GM21529 (cell line): ENCODE measurements around the gene RAB3GAP1.
"Not testable (repeated sequence)": the region's sequence is repeated elsewhere in the genome, so short reads cannot be mapped to it uniquely, and the experiment has no call there.

ENCODE experiments used
- ATAC-seq: cut with Tn5 transposase; IDR thresholded peaks from one replicate; pipeline ENCODE4 v1.9.1; 2021; ENCODE audit not compliant: unreplicated experiment

Gene RAB3GAP1

DNA sequence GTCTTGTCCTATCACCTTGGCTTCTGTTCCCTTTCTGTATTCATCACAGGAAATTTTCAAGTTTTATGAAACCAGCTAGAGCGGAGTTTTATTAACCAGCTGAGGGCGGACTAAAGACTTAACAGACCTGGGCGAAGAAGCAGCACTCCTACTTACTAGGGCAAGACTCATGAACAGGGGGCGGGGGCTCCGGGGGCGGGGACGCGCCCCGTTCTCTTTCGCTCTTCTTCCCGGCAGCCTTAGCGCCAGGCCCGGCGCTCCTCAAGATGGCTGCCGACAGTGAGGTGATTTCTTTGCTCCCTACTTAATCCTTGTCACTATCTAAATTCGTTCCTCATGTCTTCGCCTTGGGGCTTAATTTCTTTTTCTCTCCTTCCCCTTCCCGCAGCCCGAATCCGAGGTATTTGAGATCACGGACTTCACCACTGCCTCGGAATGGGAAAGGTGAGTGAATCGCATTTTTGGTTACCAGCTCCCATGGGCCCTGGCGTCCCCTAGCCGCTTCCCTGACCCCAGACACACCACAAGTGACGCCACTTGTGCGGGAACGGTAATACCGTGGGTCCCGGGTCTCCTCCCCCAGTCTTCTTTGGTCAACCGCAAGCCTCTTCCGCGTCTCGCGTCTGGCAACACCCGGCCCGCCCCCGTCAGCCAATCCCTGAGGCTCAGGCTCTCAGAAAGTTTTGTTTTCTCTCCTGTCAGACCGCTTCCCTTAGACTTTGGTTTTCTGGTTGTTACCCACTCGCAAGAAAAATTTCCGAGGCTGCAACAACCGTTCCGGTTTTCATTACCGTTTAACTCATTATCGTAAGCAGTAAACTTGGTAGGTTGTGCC is at the start of gene RAB3GAP1:
Gene RAB3GAP1, plus strand, starts transcription at position 251 of the 835 bp plus-strand sequence. Its CDS starts 16 bp downstream, at position 267.
- peak; percentile 77 for ATAC-seq

DNA sequence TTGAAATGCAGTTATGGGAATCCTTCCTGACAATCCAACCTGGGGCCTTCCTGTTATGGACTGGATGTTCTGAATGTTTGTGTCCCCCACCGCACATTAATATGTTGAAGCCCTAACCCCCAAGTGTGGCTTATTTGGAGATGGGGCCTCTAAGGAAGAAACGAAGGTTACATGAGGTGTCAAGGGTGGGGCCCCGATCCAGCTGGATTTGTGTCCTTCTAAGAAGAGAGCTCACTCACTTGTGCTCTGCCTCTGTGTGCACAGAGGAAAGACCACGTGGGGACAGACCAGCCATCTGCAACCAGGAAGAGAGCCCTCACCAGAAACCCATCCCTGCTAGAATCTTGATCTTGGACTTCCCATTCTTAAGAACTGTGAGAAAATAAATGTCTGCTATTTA is 49.3 kb upstream of the RAB3GAP1 start:
- no peak for ATAC-seq

- ATAC-seq = peak; percentile 96
Measured at GRCh38 chr2:135004005-135004746, 47.9 kb upstream of the RAB3GAP1 start.

- ATAC-seq = no peak
Measured at GRCh38 chr2:135005753-135006152, 46.3 kb upstream of the RAB3GAP1 start.

- ATAC-seq = no peak
Measured at GRCh38 chr2:135009339-135009738, 42.8 kb upstream of the RAB3GAP1 start.

GRCh38 chr2:135010200-135010942 is 41.7 kb upstream of the RAB3GAP1 start:
- ATAC-seq = no peak

- no peak for ATAC-seq
Measured at GRCh38 chr2:135011633-135012032, 40.5 kb upstream of the RAB3GAP1 start.

- ATAC-seq = no peak
Measured at GRCh38 chr2:135021618-135022017, 30.5 kb upstream of the RAB3GAP1 start.

DNA sequence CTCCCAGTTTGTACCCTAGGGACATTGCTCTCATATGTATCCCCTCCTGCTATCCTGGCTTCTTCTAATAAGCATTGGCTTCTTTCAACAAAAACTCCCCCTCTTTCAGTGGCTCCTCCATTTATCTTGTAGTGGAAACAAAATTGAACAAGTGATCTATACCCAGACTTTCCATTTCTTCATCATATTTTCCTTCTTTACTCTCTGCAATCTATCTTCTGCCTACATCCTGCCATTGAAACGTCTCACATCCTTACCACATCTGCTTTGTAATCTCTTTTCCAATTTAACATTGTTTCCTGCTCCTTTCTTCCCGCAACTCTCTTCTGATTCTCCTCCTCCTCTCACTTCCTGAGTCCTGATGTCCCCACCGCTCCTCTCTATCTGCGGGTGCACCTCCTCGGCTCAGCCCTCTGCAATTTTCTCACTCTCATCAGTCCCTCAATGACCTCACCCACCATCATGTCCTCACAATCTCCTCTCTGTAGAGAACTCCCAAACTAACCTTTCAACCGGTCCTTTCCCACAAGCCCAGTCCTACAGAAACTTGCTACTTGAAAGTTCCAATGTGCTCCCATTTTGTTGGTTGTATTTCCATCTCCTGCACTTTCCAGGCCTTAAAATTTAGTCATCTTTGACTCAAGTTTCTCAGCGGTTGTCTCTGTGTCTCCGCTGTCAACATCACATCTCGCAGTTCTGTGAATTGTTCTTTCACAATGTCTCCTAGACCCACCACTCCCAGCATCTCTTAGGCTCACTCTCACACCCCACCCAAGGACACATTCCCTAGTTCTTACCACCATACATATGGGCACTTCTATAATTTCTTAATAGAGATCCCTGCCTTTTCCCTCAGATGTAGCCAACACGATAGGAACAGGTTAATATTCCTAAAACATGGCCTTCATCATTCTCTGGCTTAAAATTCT is 28.9 kb upstream of the RAB3GAP1 start:
- ATAC-seq = no peak

DNA sequence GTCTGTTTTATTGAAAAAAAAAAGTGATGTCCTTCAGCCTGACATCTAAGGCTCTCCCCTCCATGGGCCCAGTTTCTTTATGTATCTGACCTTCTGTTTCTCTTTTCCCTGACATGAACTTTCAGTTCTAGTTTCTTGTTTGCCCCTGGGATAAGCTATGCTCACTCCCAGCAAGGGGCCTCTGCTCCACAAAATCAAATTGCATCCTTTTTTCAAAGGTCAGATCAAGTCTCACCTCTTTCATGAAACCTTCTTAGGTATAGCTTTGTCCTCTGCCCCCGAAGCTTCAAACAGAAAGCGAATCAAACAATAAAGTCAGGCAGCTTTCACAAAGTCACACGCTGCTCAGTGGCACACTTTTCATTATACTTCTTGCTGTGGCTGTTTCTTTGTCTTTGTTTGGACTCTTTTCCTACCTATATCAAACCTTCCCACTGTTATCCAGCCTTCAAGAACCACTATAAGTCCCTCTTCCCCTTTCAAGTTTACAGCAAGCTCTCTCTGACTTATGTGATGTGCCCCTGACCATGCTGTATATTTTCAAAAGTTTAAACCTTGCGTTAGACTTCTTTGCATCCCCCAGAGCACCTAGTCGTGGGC is 28.1 kb upstream of the RAB3GAP1 start:
- ATAC-seq = no peak

DNA sequence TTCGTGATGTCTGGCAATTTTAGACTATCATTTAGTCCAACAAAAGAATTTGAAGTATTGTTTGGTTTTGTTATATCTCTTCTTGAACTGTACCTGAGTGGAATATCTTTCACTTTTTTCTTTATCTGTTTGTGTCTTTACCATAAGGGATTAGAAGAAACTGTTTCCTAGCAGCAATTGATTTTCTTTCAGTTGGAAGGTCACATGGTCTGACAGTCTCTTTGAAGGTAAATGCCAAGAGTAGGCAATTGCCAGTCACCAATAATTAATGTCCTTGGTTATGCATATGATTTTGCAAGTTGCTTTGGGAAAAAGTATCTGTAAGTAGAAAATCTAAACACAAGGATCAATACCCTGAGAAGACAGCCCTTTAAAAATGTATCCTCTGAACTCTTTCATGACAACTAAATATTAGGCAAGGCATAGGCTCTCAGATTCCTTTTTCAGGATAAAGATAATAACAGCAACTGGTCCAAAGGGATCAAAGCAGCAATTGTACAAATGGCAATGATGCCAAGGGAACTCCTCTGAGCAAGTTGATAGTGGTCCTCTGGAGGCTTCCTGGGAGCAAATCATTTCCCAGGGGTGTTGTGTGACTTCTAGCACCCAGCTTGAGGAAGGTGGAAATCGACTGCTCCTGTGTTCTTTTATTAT is 22.5 kb upstream of the RAB3GAP1 start:
- ATAC-seq = no peak

GRCh38 chr2:135030826-135031225 is 21.3 kb upstream of the RAB3GAP1 start:
- ATAC-seq = no peak

GRCh38 chr2:135033216-135033615 is 18.9 kb upstream of the RAB3GAP1 start:
- ATAC-seq = not testable (repeated sequence)

DNA sequence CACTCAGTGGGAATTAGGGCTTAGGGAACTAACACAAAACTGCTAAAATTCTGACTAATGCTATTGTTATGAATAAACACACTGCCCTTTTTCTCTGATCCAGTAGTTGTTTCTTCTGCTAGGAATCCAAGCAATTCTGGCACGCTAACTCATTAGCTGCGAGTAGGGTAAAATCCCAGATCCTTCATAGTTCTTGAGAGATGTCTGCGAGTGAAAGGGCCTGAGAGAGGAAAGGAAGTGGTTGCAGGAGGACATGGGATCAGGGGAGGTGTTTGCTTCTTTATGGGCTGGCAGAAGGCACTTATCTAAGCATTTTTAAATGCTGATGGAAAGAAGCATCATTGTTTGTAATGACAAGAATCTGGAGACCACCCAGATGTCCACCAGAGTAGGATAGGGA is 14.3 kb upstream of the RAB3GAP1 start:
- ATAC-seq = no peak

DNA sequence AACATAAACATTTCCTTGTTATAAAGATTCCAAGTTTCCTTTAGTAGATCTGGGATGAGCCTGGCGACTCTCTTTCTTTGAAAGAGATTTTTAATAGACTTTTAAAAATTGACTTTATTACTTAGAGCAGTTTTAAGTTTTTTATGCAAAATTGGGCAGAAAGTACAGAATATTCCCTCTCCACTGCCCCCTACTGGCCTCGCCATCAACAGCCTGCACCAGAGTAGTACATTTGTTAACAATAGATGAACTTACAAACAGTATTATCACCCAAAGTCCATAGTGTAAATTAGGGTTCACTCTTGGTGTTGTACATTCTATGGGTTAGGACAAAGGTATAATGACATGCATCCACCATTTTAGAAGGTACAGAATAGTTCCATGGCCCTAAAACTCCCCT is 8.7 kb upstream of the RAB3GAP1 start:
- no peak for ATAC-seq

DNA sequence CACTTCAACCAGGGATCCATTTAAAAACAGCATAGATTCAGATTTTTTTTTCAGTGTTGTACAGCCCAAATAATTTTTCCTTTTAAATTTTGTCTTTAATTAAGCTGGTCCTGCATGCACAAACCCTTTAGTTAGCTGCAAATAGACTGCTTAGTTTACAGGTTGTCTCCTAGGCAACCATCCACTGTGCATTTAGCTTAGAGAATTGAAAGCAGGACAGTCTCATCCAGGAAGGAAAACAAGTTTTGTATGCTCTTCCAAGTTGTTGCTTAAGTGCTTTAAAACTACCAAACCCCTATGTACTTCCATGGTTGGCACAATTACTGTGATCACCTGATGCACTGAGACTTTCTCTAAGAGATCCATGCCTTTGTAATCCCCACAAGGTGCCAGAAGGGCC is 4.8 kb upstream of the RAB3GAP1 start, which contains the start of gene MAP3K19:
Gene MAP3K19, minus strand, starts transcription at position 148 of the 400 bp plus-strand sequence. CDS start 22,800 bp downstream, outside the sequence.
- ATAC-seq = no peak

GRCh38 chr2:135048122-135048521 is 4.0 kb upstream of the RAB3GAP1 start:
- ATAC-seq = no peak

- no peak for ATAC-seq
Measured at GRCh38 chr2:135050132-135050531, 2.0 kb upstream of the RAB3GAP1 start.

- ATAC-seq = no peak
Measured at GRCh38 chr2:135050684-135051083, 1.4 kb upstream of the RAB3GAP1 start.
